LNCAP (cell line): Measurements from ENCODE around the gene EBF3.

Experiments used
- TF ChIP-seq, protein P1 (sequence below): fragments of 450-650 bp; IDR thresholded peaks from 2 replicates; pipeline ENCODE4 v1.5.1; 2017; ENCODE audit warnings: mild to moderate bottlenecking

Gene EBF3

DNA sequence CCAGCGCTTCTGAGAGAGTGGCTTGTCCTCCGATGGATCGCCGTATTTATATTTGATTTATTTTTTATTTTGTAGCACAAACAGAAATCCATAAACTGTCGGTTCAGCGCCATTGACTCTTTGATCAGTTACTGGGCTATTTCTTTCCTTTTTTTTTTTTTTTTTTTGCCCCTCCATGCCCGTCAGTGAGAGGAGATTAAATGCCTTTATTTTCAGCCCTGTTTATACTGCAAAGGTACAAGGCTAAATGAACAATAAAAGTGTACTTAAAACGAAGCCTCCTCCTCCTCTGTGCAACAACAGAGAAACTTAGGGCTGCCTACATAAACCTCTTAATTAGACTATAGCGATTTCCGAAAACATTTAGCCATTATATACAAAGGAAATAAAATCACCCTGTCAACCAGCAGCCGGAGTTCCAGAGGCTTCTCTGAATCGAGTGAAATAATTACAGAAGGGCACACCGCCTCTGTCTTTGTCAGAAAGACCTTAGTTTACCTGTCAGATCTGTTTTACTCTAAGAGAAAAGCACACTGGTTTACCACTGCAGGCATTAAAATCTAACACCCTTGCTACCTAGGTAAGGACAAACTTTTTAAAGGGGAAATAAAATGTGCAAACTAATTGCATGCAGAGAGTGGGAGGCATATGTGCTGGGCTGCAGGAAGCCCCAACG lies 3.5 kb downstream of the EBF3 start:
- TF ChIP-seq, protein P1, sequence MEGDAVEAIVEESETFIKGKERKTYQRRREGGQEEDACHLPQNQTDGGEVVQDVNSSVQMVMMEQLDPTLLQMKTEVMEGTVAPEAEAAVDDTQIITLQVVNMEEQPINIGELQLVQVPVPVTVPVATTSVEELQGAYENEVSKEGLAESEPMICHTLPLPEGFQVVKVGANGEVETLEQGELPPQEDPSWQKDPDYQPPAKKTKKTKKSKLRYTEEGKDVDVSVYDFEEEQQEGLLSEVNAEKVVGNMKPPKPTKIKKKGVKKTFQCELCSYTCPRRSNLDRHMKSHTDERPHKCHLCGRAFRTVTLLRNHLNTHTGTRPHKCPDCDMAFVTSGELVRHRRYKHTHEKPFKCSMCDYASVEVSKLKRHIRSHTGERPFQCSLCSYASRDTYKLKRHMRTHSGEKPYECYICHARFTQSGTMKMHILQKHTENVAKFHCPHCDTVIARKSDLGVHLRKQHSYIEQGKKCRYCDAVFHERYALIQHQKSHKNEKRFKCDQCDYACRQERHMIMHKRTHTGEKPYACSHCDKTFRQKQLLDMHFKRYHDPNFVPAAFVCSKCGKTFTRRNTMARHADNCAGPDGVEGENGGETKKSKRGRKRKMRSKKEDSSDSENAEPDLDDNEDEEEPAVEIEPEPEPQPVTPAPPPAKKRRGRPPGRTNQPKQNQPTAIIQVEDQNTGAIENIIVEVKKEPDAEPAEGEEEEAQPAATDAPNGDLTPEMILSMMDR = no peak

DNA sequence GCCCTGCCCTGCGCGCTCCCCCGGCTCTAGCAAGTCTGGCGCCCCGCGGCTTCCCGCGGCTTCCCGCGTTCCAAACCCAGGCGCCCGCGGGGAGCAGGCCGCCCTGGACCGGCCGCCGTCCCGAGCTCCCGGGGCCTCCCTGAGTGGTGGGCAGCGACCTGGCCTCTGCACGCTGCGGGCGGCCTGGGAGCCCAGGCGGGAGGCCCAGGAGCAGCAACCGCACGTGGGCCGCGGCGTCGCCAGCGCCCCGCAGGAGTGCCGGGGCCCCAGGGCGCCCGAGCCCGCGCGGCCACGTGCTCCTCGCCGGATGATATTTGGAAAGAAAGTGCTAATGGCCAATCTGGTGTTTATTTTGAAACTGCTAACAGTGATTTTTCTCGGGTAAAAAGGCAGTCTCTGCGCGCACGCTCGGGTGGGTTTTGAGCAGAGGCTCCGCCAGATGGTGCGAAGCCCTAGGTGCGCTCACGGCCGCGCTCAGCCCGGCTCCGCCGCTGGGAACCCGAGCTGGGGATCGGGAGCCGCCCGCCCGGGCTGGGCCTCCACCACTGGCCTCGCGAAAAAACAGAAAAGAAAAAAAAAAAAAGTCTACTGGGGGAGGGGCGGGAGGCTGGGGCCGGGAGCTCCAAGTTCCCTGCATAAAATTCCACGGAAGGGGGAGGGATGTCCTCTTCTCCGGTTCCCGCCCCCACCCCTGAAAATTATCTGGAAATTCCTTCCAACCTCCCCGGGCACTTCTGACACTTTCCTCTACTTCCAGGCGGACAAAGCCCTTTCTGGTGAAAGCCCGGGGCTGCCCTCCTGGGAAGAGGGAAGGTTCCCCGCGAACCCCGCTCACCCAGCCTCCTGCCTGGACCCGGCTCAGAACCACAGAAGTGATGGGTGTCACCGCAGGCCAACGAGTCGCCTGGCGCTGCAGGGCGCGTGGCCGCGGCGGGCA lies 4.3 kb downstream of the EBF3 start:
- TF ChIP-seq, protein P1 = no peak

DNA sequence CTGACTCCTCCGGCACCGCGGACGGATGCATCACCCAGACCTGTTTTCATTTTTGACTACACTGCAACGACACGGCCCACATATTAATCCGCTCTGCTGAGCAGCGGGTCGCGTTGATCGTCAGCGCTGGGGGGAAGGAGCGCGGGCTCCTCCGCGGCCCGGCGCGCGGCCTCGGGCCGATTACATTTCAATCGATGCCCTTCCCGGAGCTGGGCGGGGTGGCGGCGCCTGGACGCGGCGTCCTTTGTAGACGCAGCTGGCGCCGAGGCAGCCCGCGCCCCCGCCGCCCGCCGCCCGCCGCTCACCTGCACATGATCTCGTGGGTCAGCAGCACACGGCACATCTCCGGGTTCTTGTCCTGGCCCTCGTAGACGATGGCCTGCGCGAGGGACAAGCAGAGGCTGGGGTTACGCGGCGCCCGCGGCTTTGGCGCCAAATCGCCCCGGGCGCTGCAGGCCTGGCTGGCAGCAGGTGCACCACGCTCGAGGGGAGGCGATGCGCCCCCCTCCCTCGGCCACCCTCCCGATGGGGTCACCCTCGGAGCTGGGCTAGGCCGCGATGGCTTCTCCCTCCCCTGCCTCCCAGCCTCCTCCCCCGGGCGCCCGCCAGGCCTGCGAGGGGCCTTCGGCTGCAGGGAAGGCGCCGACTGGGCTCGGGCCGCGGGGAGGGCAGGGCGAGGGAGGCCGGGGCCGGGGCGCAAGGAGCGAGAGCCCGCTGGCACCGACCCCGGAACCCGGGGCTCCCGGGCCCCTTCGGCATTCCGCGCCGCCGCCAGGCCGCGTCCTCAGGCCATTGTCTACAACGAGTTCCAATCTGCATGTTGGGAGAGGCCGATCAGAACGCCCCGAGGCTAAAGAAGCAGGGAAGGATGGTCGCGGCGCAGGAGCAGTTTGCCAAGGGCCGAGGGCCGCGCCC lies 5.2 kb downstream of the EBF3 start:
- TF ChIP-seq, protein P1 = no peak

DNA sequence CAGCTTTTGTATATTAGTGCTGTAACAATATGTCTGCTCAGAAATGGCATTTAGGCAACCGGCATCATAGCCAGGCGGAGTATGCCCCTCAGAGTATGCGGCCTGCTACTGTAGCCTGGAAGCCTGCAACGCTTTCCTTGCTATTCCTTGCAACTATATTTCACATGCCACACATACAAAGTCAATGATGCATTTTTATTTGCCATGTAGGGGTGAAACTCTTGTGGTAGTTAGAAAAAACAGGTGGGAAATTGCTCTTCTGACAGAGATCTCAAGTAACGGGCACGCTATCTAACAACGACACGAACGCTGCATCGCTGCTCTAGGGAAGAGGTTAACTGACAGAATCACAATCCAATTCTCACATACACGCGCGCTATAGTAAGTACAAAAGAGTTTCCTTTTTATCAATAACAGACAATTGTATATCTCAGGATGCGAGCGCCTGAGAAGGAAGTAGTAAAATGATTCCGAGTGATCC lies 5.9 kb downstream of the EBF3 start:
- TF ChIP-seq, protein P1 = no peak

DNA sequence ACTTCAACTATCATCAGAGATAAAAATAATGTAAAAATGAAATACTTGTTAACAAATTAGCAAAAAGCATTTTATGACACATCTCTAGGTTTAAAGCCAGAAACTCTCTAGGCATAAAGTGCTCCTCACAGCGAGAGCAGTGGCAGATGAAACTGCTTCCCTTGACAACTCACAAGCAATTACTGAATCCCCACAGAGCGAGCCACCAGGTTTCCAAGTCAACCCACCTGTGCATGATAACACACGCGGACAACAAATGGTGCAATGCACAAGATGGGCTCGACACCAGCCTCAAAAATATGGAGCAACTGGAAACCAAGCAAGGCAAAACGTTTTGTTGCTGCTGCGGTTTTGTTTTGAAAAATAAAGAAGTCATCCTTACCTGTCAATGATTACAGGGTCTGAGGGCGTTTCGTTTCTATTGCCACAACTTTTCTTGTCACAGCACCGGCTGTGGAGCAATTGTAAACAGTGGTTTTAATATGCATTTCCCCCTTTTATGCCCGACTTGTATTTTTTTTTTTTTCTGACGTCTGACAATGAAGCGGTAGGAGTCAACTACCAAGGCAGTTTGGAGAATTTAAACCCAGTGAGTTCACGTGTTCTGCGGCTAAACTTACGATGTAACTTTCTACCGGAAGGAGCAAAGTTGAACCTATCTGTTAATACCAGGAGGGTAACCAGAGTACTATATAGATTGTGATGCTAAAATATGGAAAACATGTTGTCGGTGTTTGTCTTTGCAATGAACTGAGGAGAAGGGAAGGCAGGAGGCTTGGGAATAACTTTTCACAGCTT lies 7.0 kb downstream of the EBF3 start:
- TF ChIP-seq, protein P1 = no peak

DNA sequence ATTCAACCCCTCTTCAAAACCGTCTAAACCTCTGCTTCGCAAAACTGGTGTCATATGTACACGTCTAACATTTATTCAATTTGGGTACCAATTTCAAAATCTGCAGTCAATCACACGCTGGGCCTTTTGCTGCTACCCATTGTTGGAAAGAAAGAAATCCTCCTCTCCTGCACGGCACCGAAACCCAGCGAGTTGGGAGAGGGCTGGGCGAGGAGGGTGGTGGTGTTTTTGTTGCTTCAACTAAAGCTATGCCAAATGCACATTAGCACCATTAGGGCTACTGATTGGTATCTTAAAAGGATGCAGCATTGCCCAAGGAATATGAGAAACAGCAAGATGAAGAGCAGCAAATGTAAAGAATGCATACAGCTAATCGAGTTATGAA lies 7.8 kb downstream of the EBF3 start:
- TF ChIP-seq, protein P1 = no peak
